ENCODE data around the gene ARID1B.

ARID1B gene

GRCh38 chr6:156946370-156946936 lies 169.3 kb downstream of the ARID1B start:
- DNase-seq, result no peak

- DNase-seq, result no peak
These were observed 171.1 kb downstream of the ARID1B start for GRCh38 chr6:156948277-156948676.

- DNase-seq, result no peak
These were observed 171.6 kb downstream of the ARID1B start for GRCh38 chr6:156948807-156949206.

- DNase-seq, result no peak
These were observed 172.2 kb downstream of the ARID1B start for GRCh38 chr6:156949376-156949775.

- DNase-seq, result no peak
These were observed 172.9 kb downstream of the ARID1B start for GRCh38 chr6:156950084-156950483.

- DNase-seq, result no peak
These were observed 173.4 kb downstream of the ARID1B start for GRCh38 chr6:156950531-156950930.

- no peak for DNase-seq
These were observed 175.2 kb downstream of the ARID1B start for GRCh38 chr6:156952401-156952800.

- DNase-seq, result no peak
These were observed 175.9 kb downstream of the ARID1B start for GRCh38 chr6:156953127-156953478.

GRCh38 chr6:156953479-156954146 lies 176.4 kb downstream of the ARID1B start:
- DNase-seq, result peak; percentile 92

- no peak for DNase-seq
These were observed 177.0 kb downstream of the ARID1B start for GRCh38 chr6:156954191-156954590.

GRCh38 chr6:156954816-156955215 lies 177.6 kb downstream of the ARID1B start:
- DNase-seq, result no peak

- no peak for DNase-seq
These were observed 178.5 kb downstream of the ARID1B start for GRCh38 chr6:156955494-156956183.

- no peak for DNase-seq
These were observed 179.1 kb downstream of the ARID1B start for GRCh38 chr6:156956286-156956685.

- DNase-seq, result no peak
These were observed 180.9 kb downstream of the ARID1B start for GRCh38 chr6:156957931-156958547.

GRCh38 chr6:156960525-156960924 lies 183.3 kb downstream of the ARID1B start:
- DNase-seq, result no peak

GRCh38 chr6:156961282-156961892 lies 184.2 kb downstream of the ARID1B start:
- no peak for DNase-seq

- no peak for DNase-seq
These were observed 186.8 kb downstream of the ARID1B start for GRCh38 chr6:156963712-156964700.

GRCh38 chr6:156967852-156968251 lies 190.7 kb downstream of the ARID1B start:
- no peak for DNase-seq

- no peak for DNase-seq
These were observed 192.1 kb downstream of the ARID1B start for GRCh38 chr6:156969233-156969632.

- DNase-seq, result no peak
These were observed 193.5 kb downstream of the ARID1B start for GRCh38 chr6:156970595-156971112.

GRCh38 chr6:156971153-156971885 lies 194.1 kb downstream of the ARID1B start:
- no peak for DNase-seq
